ENCODE results near the gene SUSD4.
"Not testable (repeated sequence)": the region's sequence is repeated elsewhere in the genome, so short reads cannot be mapped to it uniquely, and the experiment has no call there.

SUSD4 gene

GRCh38 chr1:223253916-223254315 lies 110.1 kb downstream of the SUSD4 start:
- no peak for DNase-seq (ENCODE audit: low read depth in 2 of 2)

- not testable (repeated sequence) for DNase-seq (ENCODE audit: low read depth in 2 of 2)
Observed at GRCh38 chr1:223251387-223251786, 112.6 kb downstream of the SUSD4 start.

GRCh38 chr1:223250632-223251015 lies 113.4 kb downstream of the SUSD4 start:
- no peak for DNase-seq (ENCODE audit: low read depth in 2 of 2)

- DNase-seq (ENCODE audit: low read depth in 2 of 2), result no peak
Observed at GRCh38 chr1:223249854-223250631, 113.9 kb downstream of the SUSD4 start.

- DNase-seq (ENCODE audit: low read depth in 2 of 2), result no peak
Observed at GRCh38 chr1:223248770-223249140, 115.2 kb downstream of the SUSD4 start.

- no peak for DNase-seq (ENCODE audit: low read depth in 2 of 2)
Observed at GRCh38 chr1:223248001-223248769, 115.8 kb downstream of the SUSD4 start.

- DNase-seq (ENCODE audit: low read depth in 2 of 2), result no peak
Observed at GRCh38 chr1:223246476-223247112, 117.4 kb downstream of the SUSD4 start.

GRCh38 chr1:223245983-223246382 lies 118.0 kb downstream of the SUSD4 start:
- DNase-seq (ENCODE audit: low read depth in 2 of 2), result no peak

GRCh38 chr1:223245411-223245810 lies 118.6 kb downstream of the SUSD4 start:
- DNase-seq (ENCODE audit: low read depth in 2 of 2), result no peak

GRCh38 chr1:223244366-223245103 lies 119.4 kb downstream of the SUSD4 start:
- no peak for DNase-seq (ENCODE audit: low read depth in 2 of 2)

GRCh38 chr1:223243441-223244050 lies 120.4 kb downstream of the SUSD4 start:
- DNase-seq (ENCODE audit: low read depth in 2 of 2), result no peak

- DNase-seq (ENCODE audit: low read depth in 2 of 2), result no peak
Observed at GRCh38 chr1:223242971-223243370, 121.0 kb downstream of the SUSD4 start.

GRCh38 chr1:223242382-223242955 lies 121.5 kb downstream of the SUSD4 start:
- no peak for DNase-seq (ENCODE audit: low read depth in 2 of 2)

GRCh38 chr1:223240122-223240521 lies 123.9 kb downstream of the SUSD4 start:
- DNase-seq (ENCODE audit: low read depth in 2 of 2), result no peak

- DNase-seq (ENCODE audit: low read depth in 2 of 2), result no peak
Observed at GRCh38 chr1:223235091-223235490, 128.9 kb downstream of the SUSD4 start.

- no peak for DNase-seq (ENCODE audit: low read depth in 2 of 2)
Observed at GRCh38 chr1:223234534-223234933, 129.4 kb downstream of the SUSD4 start.

- DNase-seq (ENCODE audit: low read depth in 2 of 2), result no peak
Observed at GRCh38 chr1:223234170-223234514, 129.8 kb downstream of the SUSD4 start.

GRCh38 chr1:223233410-223234169 lies 130.4 kb downstream of the SUSD4 start:
- no peak for DNase-seq (ENCODE audit: low read depth in 2 of 2)

GRCh38 chr1:223233019-223233409 lies 131.0 kb downstream of the SUSD4 start:
- no peak for DNase-seq (ENCODE audit: low read depth in 2 of 2)

- no peak for DNase-seq (ENCODE audit: low read depth in 2 of 2)
Observed at GRCh38 chr1:223231581-223231980, 132.4 kb downstream of the SUSD4 start.

All from stimulated activated CD4-positive, alpha-beta T cell treated with anti-CD3 and anti-CD28 coated beads, Interleukin-1b, Interleukin-23, amount 100 ng/mL, for 1 hour (primary cell).